ENCODE measurements around the gene SLC4A5.

SLC4A5 gene

GRCh38 chr2:74278694-74279093, 64.5 kb downstream of the SLC4A5 start:
- no peak overlapping the region for H3K27ac ChIP-seq
- TF ChIP-seq ZFX (IDR thresholded peaks at IDR 0.05; ENCODE audit: borderline replicate concordance) (no peak), CTCF (IDR thresholded peaks at IDR 0.05) (no peak)

DNA sequence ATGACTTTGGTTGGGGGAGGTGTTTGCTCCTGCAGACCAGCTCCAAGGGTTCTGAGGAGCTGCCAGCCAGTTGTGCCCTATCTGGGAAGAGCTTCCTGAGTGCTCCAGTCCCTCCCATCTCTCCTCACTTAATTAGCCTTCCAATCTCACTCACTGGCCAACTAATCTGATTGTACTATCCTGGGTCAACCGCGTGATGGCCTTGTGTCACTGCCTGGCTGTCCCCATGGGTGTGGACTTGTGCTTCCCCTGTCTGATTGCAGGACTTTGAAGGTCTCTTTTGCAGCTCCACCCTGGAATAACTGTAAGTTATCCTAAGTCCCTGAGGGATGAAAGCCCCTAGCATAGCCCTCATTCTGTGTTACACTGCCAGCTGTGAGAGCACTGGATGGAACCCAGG, 65.0 kb downstream of the SLC4A5 start:
- H3K27ac ChIP-seq: no peak overlapping the region
- TF ChIP-seq CTCF (IDR thresholded peaks at IDR 0.05) (no peak), ZFX (IDR thresholded peaks at IDR 0.05; ENCODE audit: borderline replicate concordance) (no peak)

DNA sequence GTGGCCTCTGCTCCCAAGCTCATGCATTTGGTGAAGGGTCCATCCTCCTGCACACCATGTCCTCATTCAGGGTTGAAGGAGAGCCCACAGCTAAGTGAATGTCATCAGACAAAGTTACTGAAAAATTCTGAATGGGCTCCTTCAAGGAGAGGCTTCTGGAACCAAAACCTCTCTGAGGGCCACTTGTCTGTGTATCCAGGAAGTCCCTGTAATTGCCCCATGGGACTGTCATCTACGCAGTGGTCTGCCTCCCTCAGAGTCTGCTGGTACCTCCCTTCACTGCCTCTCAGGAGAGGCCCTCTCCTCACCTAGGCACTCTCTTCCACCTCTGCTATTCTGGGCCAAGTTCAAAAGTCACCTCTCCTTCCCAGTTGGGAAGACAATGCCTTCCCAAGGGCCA, 68.0 kb downstream of the SLC4A5 start:
- H3K27ac ChIP-seq: no peak overlapping the region
- TF ChIP-seq CTCF (IDR thresholded peaks at IDR 0.05): no peak
- TF ChIP-seq ZFX (IDR thresholded peaks at IDR 0.05; ENCODE audit: borderline replicate concordance): no peak

GRCh38 chr2:74269667-74270066, 73.5 kb downstream of the SLC4A5 start:
- no peak overlapping the region for H3K27ac ChIP-seq
- TF ChIP-seq CTCF (IDR thresholded peaks at IDR 0.05) (no peak), ZFX (IDR thresholded peaks at IDR 0.05; ENCODE audit: borderline replicate concordance) (no peak)

GRCh38 chr2:74267068-74267467, 76.1 kb downstream of the SLC4A5 start:
- peak; percentile 77 for TF ChIP-seq CTCF (IDR thresholded peaks at IDR 0.05)
- no peak for TF ChIP-seq ZFX (IDR thresholded peaks at IDR 0.05; ENCODE audit: borderline replicate concordance)
- no peak overlapping the region for H3K27ac ChIP-seq

DNA sequence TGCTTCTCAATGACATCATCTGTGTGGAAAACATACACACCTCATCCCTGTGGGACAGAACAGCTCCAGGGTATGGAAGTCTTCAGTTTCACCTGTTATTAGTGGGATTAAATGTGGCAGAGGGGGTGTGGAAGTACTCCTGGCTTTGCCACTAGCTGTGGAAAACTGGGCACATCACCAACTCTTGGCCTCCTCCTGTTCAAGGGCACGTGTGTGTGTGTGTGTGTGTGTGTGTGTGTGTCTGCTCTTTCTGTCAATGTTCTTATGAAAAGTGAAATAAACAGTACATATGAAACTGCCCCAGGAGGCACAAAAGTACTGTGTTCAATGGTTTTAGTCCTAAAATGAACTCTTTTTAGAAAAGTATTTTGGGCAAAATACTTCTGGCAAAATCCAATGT, 78.9 kb downstream of the SLC4A5 start:
- H3K27ac ChIP-seq: no peak overlapping the region
- TF ChIP-seq CTCF (IDR thresholded peaks at IDR 0.05) (no peak), ZFX (IDR thresholded peaks at IDR 0.05; ENCODE audit: borderline replicate concordance) (no peak)

GRCh38 chr2:74262681-74263080, 80.5 kb downstream of the SLC4A5 start:
- H3K27ac ChIP-seq: no peak overlapping the region
- TF ChIP-seq ZFX (IDR thresholded peaks at IDR 0.05; ENCODE audit: borderline replicate concordance) (no peak), CTCF (IDR thresholded peaks at IDR 0.05) (no peak)

All from 22Rv1 (cell line).